ENCODE measurements around the gene MT1M. TPM values are rescaled to one million over a fixed set of nuclear protein-coding genes. Genes with fewer than 3 reads are reported as not detected.

Gene MT1M
- polyA plus RNA-seq, 3 donors, result not detected

GRCh38 chr16:56615353-56615752, 17.1 kb upstream of the MT1M start:
- H3K9me3 Mint-ChIP-seq, result peaks cover 0 to 2% (median 0%) of the 10 kb centered on the region in 7 donors
- TF ChIP-seq CTCF (IDR thresholded peaks at IDR 0.05), result no peak
- H3K9me3 ChIP-seq (replicated peaks in 1 of 2; ENCODE audit: control insufficient read depth in 1 of 2, insufficient read depth in 1 of 2, low read length in 2 of 2), result no peaks in the 10 kb centered on the region
- intact Hi-C loops (cut with micrococcal nuclease), result no loop called here
- 100% methylated on average over 1 of the region's 3 CpGs for WGBS (ENCODE audit: insufficient coverage)
- H3K79me2 ChIP-seq (ENCODE audit: insufficient read depth, low read length), result no peaks in the 10 kb centered on the region
- peaks cover 0 to 2% of the 10 kb centered on the region in 2 donors for H3K36me3 Mint-ChIP-seq
- no peak overlapping the region for H3K9ac ChIP-seq (ENCODE audit: insufficient read depth, low read length, poor library complexity, severe bottlenecking)
- H3K27ac ChIP-seq (ENCODE audit: low read depth in 1 of 2, low read length in 2 of 2), result no peak overlapping the region
- H3K27ac Mint-ChIP-seq, result no peak overlapping the region
- H3K4me3 ChIP-seq (replicated peaks in 1 of 3; ENCODE audit: low read depth in 2 of 3, low read length in 3 of 3), result no peak overlapping the region
- no peak for DNase-seq
- peaks cover 17 to 24% of the 10 kb centered on the region in 2 donors for H3K4me1 ChIP-seq (ENCODE audit: control insufficient read depth in 1 of 2, insufficient read depth in 2 of 2, low read length in 2 of 2)
- H4K20me1 ChIP-seq (ENCODE audit: insufficient read depth, low read length), result no peaks in the 10 kb centered on the region
- no peaks in the 10 kb centered on the region for H3K36me3 ChIP-seq (replicated peaks in 1 of 2; ENCODE audit: control insufficient read depth in 1 of 2, insufficient read depth in 2 of 2, low read length in 2 of 2)
- no peak overlapping the region for H3K4me3 Mint-ChIP-seq
- H3K4me1 Mint-ChIP-seq, result peaks cover 25% of the 10 kb centered on the region
- no peak overlapping the region for H2AFZ ChIP-seq (ENCODE audit: insufficient read depth, low read depth, low read length, poor library complexity, severe bottlenecking)
- peaks cover 36 to 47% (median 44%) of the 10 kb centered on the region in 3 donors for H3K27me3 Mint-ChIP-seq (ENCODE audit: low read depth in 3 of 3)
- H3K4me2 ChIP-seq (replicated peaks; ENCODE audit: extremely low read depth, low read length, poor library complexity, severe bottlenecking), result no peak overlapping the region
- peaks cover 18 to 40% of the 10 kb centered on the region in 2 donors for H3K27me3 ChIP-seq (ENCODE audit: control insufficient read depth in 2 of 2, insufficient read depth in 2 of 2, low read length in 2 of 2)

- peak overlapping the region; percentile 26 to 74 (median 29) for H3K4me3 ChIP-seq (replicated peaks in 1 of 3; ENCODE audit: low read depth in 2 of 3, low read length in 3 of 3)
- no peaks in the 10 kb centered on the region for H4K20me1 ChIP-seq (ENCODE audit: insufficient read depth, low read length)
- peaks cover 0 to 2% (median 0%) of the 10 kb centered on the region in 7 donors for H3K9me3 Mint-ChIP-seq
- H3K27ac ChIP-seq (ENCODE audit: low read depth in 1 of 2, low read length in 2 of 2), result no peak overlapping the region
- peak overlapping the region; percentile 58 for H3K9ac ChIP-seq (ENCODE audit: insufficient read depth, low read length, poor library complexity, severe bottlenecking)
- H3K27me3 Mint-ChIP-seq (ENCODE audit: low read depth in 3 of 3), result peaks cover 38 to 49% (median 42%) of the 10 kb centered on the region in 3 donors
- DNase-seq, result no peak
- no peak overlapping the region for H3K27ac Mint-ChIP-seq
- no peaks in the 10 kb centered on the region for H3K9me3 ChIP-seq (replicated peaks in 1 of 2; ENCODE audit: control insufficient read depth in 1 of 2, insufficient read depth in 1 of 2, low read length in 2 of 2)
- H3K36me3 Mint-ChIP-seq, result peaks cover 0 to 2% of the 10 kb centered on the region in 2 donors
- peaks cover 18 to 42% of the 10 kb centered on the region in 2 donors for H3K27me3 ChIP-seq (ENCODE audit: control insufficient read depth in 2 of 2, insufficient read depth in 2 of 2, low read length in 2 of 2)
- WGBS (ENCODE audit: insufficient coverage), result 33% methylated on average over 20 of the region's 23 CpGs
- intact Hi-C loops (cut with micrococcal nuclease), result no loop called here
- no peaks in the 10 kb centered on the region for H3K36me3 ChIP-seq (replicated peaks in 1 of 2; ENCODE audit: control insufficient read depth in 1 of 2, insufficient read depth in 2 of 2, low read length in 2 of 2)
- H2AFZ ChIP-seq (ENCODE audit: insufficient read depth, low read depth, low read length, poor library complexity, severe bottlenecking), result peak overlapping the region; percentile 83
- H3K4me1 Mint-ChIP-seq, result peaks cover 13% of the 10 kb centered on the region
- no peaks in the 10 kb centered on the region for H3K79me2 ChIP-seq (ENCODE audit: insufficient read depth, low read length)
- H3K4me1 ChIP-seq (ENCODE audit: control insufficient read depth in 1 of 2, insufficient read depth in 2 of 2, low read length in 2 of 2), result peaks cover 12 to 14% of the 10 kb centered on the region in 2 donors
- peak overlapping the region; percentile 81 to 94 for H3K4me3 Mint-ChIP-seq
- H3K4me2 ChIP-seq (replicated peaks; ENCODE audit: extremely low read depth, low read length, poor library complexity, severe bottlenecking), result peak overlapping the region; percentile 82
- no peak for TF ChIP-seq CTCF (IDR thresholded peaks at IDR 0.05)
Observed at GRCh38 chr16:56616608-56617211, 15.7 kb upstream of the MT1M start.

Data from CD14-positive monocyte (primary cell).